GM19463 (cell line): Measurements from ENCODE around the gene MCHR1.
"Not testable (repeated sequence)": the region's sequence is repeated elsewhere in the genome, so short reads cannot be mapped to it uniquely, and the experiment has no call there.

Source experiments
- ATAC-seq: cut with Tn5 transposase; IDR thresholded peaks from one replicate; pipeline ENCODE4 v1.9.1; 2021; ENCODE audit warnings: mild to moderate bottlenecking, moderate library complexity; ENCODE audit not compliant: unreplicated experiment

Gene MCHR1

GRCh38 chr22:40655941-40656340 lies 23.3 kb upstream of the MCHR1 start:
- ATAC-seq: not testable (repeated sequence)

- ATAC-seq: not testable (repeated sequence)
Measured at GRCh38 chr22:40656651-40657050, 22.6 kb upstream of the MCHR1 start.

- no peak for ATAC-seq
Measured at GRCh38 chr22:40659166-40659565, 20.1 kb upstream of the MCHR1 start.

GRCh38 chr22:40660730-40661129 lies 18.6 kb upstream of the MCHR1 start:
- no peak for ATAC-seq

GRCh38 chr22:40661671-40662070 lies 17.6 kb upstream of the MCHR1 start:
- no peak for ATAC-seq

GRCh38 chr22:40665312-40665711 lies 14.0 kb upstream of the MCHR1 start:
- ATAC-seq: no peak

- ATAC-seq: no peak
Measured at GRCh38 chr22:40666151-40666848, 13.0 kb upstream of the MCHR1 start.

- ATAC-seq: no peak
Measured at GRCh38 chr22:40668611-40669411, 10.5 kb upstream of the MCHR1 start.

- ATAC-seq: no peak
Measured at GRCh38 chr22:40670058-40670457, 9.2 kb upstream of the MCHR1 start.

- no peak for ATAC-seq
Measured at GRCh38 chr22:40671369-40671768, 7.9 kb upstream of the MCHR1 start.

- ATAC-seq: no peak
Measured at GRCh38 chr22:40671796-40672360, 7.4 kb upstream of the MCHR1 start.

- ATAC-seq: no peak
Measured at GRCh38 chr22:40673017-40673416, 6.3 kb upstream of the MCHR1 start.

GRCh38 chr22:40674274-40674673 lies 5.0 kb upstream of the MCHR1 start:
- ATAC-seq: no peak

- ATAC-seq: not testable (repeated sequence)
Measured at GRCh38 chr22:40676166-40676565, 3.1 kb upstream of the MCHR1 start.

- no peak for ATAC-seq
Measured at GRCh38 chr22:40676644-40677043, 2.6 kb upstream of the MCHR1 start.

GRCh38 chr22:40678493-40679248 lies 613 bp upstream of the MCHR1 start:
- no peak for ATAC-seq

GRCh38 chr22:40679964-40680818 lies 907 bp downstream of the MCHR1 start:
- ATAC-seq: no peak

- no peak for ATAC-seq
Measured at GRCh38 chr22:40680819-40681183, 1.5 kb downstream of the MCHR1 start.

GRCh38 chr22:40681451-40681850 lies 2.2 kb downstream of the MCHR1 start:
- ATAC-seq: no peak

- ATAC-seq: no peak
Measured at GRCh38 chr22:40684728-40685127, 5.4 kb downstream of the MCHR1 start.
